T-cell (primary cell): ENCODE measurements around the gene MRPS10. TPM values are rescaled to one million over a fixed set of nuclear protein-coding genes. Genes with fewer than 3 reads are reported as not detected.
"Not testable (repeated sequence)": the region's sequence is repeated elsewhere in the genome, so short reads cannot be mapped to it uniquely, and the experiment has no call there.

Experiments used
- ATAC-seq, 4 experiments: fragments of 200-7000 bp in 3 of 4; fragments of 150-1000 bp in 1 of 4; cut with Tn5 transposase; replicated peaks in 1 of 4; 1 replicate in 3 of 4; 2 replicates in 1 of 4; pipeline ENCODE4 v1.10.0; 2021; ENCODE audit warnings: moderate library complexity in 3 of 4, mild to moderate bottlenecking in 2 of 4, moderate number of reproducible peaks in 1 of 4
- CTCF ChIA-PET, 2 donors: fragments of 300-600 bp; sonication (Branson Sonifier 250); formaldehyde crosslinking; loops; one replicate each; lab custom pipeline; 2022; ENCODE audit warnings: antibody characterized with exemption in 2 of 2; lab: Charles Lee
- POLR2A ChIA-PET, 2 donors: fragments of 300-600 bp; sonication (Branson Sonifier 250); formaldehyde crosslinking; loops; one replicate each; lab custom pipeline; 2022; ENCODE audit warnings: antibody characterized with exemption in 2 of 2; lab: Charles Lee
- DNase-seq, 35 experiments: peaks; one replicate each; pipeline versions ENCODE4 v3.0.0 to v3.0.0-alpha.2; 2013 to 2023
- H3K27ac ChIP-seq: one replicate; pipeline ENCODE4 v1.5.1; 2013; ENCODE audit warnings: low read length
- H3K27me3 ChIP-seq, 2 experiments: replicated peaks in 1 of 2; 1 replicate in 1 of 2; 2 replicates in 1 of 2; pipeline versions ENCODE4 v1.6.1 to v1.7.0; 2013; ENCODE audit warnings: low read length in 1 of 2, mixed read lengths in 1 of 2; ENCODE audit not compliant: control insufficient read depth in 2 of 2, insufficient read depth in 2 of 2; ENCODE audit errors: extremely low read depth in 1 of 2
- H3K36me3 ChIP-seq, 2 donors: 1 replicate in 1 of 2; 2 replicates in 1 of 2; pipeline versions ENCODE4 v1.6.1 to v1.7.0; 2013; ENCODE audit warnings: low read length in 1 of 2; ENCODE audit not compliant: control insufficient read depth in 2 of 2, insufficient read depth in 1 of 2; ENCODE audit errors: extremely low read depth in 1 of 2
- H3K4me1 ChIP-seq, 2 experiments: 1 replicate in 1 of 2; 2 replicates in 1 of 2; pipeline versions ENCODE4 v1.6.1 to v1.7.0; 2013; ENCODE audit warnings: low read length in 2 of 2, mixed read lengths in 1 of 2; ENCODE audit not compliant: insufficient read depth in 2 of 2, control insufficient read depth in 1 of 2; ENCODE audit errors: extremely low read depth in 1 of 2
- H3K4me3 ChIP-seq, 2 donors: 1 replicate in 1 of 2; 2 replicates in 1 of 2; pipeline versions ENCODE4 v1.5.1 to v1.7.0; 2013; ENCODE audit warnings: mild to moderate bottlenecking in 2 of 2, low read length in 1 of 2, moderate library complexity in 1 of 2; ENCODE audit not compliant: control insufficient read depth in 1 of 2; ENCODE audit errors: extremely low read depth in 1 of 2
- H3K9me3 ChIP-seq: 2 replicates; pipeline ENCODE4 v1.7.0; 2013
- H3K27ac Mint-ChIP-seq, 2 donors: one replicate each; pipeline ENCODE4 v1.8.0; 2020 to 2021; ENCODE audit warnings: mild to moderate bottlenecking in 2 of 2, mixed read lengths in 2 of 2
- H3K27me3 Mint-ChIP-seq, 2 donors: one replicate each; pipeline ENCODE4 v1.8.0; 2021 to 2022; ENCODE audit warnings: mixed read lengths in 2 of 2
- H3K36me3 Mint-ChIP-seq: one replicate; pipeline ENCODE4 v1.8.0; 2021; ENCODE audit warnings: mixed read lengths
- H3K4me1 Mint-ChIP-seq, 3 donors: one replicate each; pipeline ENCODE4 v1.8.0; 2020 to 2022; ENCODE audit warnings: mixed read lengths in 3 of 3, mild to moderate bottlenecking in 1 of 3
- H3K4me3 Mint-ChIP-seq, 3 donors: one replicate each; pipeline ENCODE4 v1.8.0; 2020 to 2022; ENCODE audit warnings: mild to moderate bottlenecking in 3 of 3, mixed read lengths in 3 of 3, moderate library complexity in 3 of 3
- H3K9me3 Mint-ChIP-seq, 3 donors: one replicate each; pipeline ENCODE4 v1.8.0; 2020 to 2022; ENCODE audit warnings: mixed read lengths in 3 of 3
- WGBS: methylation state at CpG from one replicate; pipeline ENCODE4 v1.1.5; 2013; ENCODE audit warnings: missing lambda C conversion rate; ENCODE audit not compliant: insufficient coverage; 5-methylcytosine and 5-hydroxymethylcytosine counted together
- total RNA-seq, 35 experiments: library from RNA in 6 of 35; stranded (reverse) in 6 of 35; fragments of 120-200 nt in 1 of 35; gene quantifications; one replicate each; pipeline versions ENCODE4 v1.2.1 to v1.2.4 and lab custom pipeline; 2013 to 2026

The MRPS10 gene
- total RNA-seq, 5 donors from 2014 or later (not counting 1 experiment from before 2014, with no cell fraction given): 17.6 to 23.6 (median 20.5) TPM

- Mint-ChIP-seq H3K36me3 (no peaks in the 10 kb centered on the region), H3K27me3 (peaks cover 0 to 13% of the 10 kb centered on the region in 2 donors), H3K9me3 (no peaks in the 10 kb centered on the region), H3K27ac (no peak overlapping the region), H3K4me1 (no peaks in the 10 kb centered on the region), H3K4me3 (no peak overlapping the region)
- no peak overlapping the region for H3K4me3 ChIP-seq
- no peaks in the 10 kb centered on the region for H3K36me3 ChIP-seq
- no peak overlapping the region for H3K27ac ChIP-seq
- no peaks in the 10 kb centered on the region for H3K9me3 ChIP-seq
- H3K27me3 ChIP-seq: peaks cover 0 to 2% of the 10 kb centered on the region in 2 experiments
- ChIA-PET POLR2A (no interaction called here), CTCF (interaction anchor here (0.6 to 0.9 kb wide), 3 partner anchors 310 to 641 kb away, joined by 3 to 5 read pairs (median 3); no protein-coding TSS in a partner anchor)
- no peak for ATAC-seq
- no peak for DNase-seq
- H3K4me1 ChIP-seq: no peaks in the 10 kb centered on the region
- WGBS: 75% methylated on average over 1 of the region's 7 CpGs
These were observed 45.7 kb downstream of the MRPS10 start for GRCh38 chr6:42171813-42172581.

- H3K27ac Mint-ChIP-seq: not testable (repeated sequence)
These were observed 47.9 kb downstream of the MRPS10 start for GRCh38 chr6:42169780-42170179.

GRCh38 chr6:42168650-42169049 is 49.0 kb downstream of the MRPS10 start:
- no peak overlapping the region for H3K27ac ChIP-seq
- H3K27me3 ChIP-seq: peaks cover 0 to 13% of the 10 kb centered on the region in 2 experiments
- no peak for DNase-seq
- H3K4me1 ChIP-seq: no peaks in the 10 kb centered on the region
- H3K9me3 ChIP-seq: no peaks in the 10 kb centered on the region
- ChIA-PET POLR2A (no interaction called here), CTCF (interaction anchor here (0.6 to 1.2 kb wide), 4 partner anchors 12 to 379 kb away, joined by 3 to 4 read pairs (median 3); no protein-coding TSS in a partner anchor)
- WGBS: 85% methylated on average over 5 of the region's 6 CpGs
- Mint-ChIP-seq H3K27ac (no peak overlapping the region), H3K9me3 (no peaks in the 10 kb centered on the region), H3K36me3 (no peaks in the 10 kb centered on the region), H3K4me1 (peaks cover 0 to 7% (median 0%) of the 10 kb centered on the region in 3 donors), H3K4me3 (no peak overlapping the region), H3K27me3 (peaks cover 0 to 9% of the 10 kb centered on the region in 2 donors)
- ATAC-seq: no peak
- no peaks in the 10 kb centered on the region for H3K36me3 ChIP-seq
- H3K4me3 ChIP-seq: no peak overlapping the region

More at GRCh38 chr6:42169780-42170179, 47.9 kb downstream of the MRPS10 start:
- H3K27ac ChIP-seq, H3K36me3 ChIP-seq, H3K4me3 ChIP-seq, H3K9me3 Mint-ChIP-seq, H3K4me1 ChIP-seq, H3K4me3 Mint-ChIP-seq, H3K9me3 ChIP-seq, DNase-seq, ATAC-seq, H3K4me1 Mint-ChIP-seq, POLR2A ChIA-PET, H3K36me3 Mint-ChIP-seq: not testable (repeated sequence)
- H3K27me3 ChIP-seq: peaks cover 0 to 12% of the 10 kb centered on the region in 2 experiments
- no CpG with 5 or more reads among the region's 2 CpGs for WGBS
- peaks cover 0 to 13% of the 10 kb centered on the region in 2 donors for H3K27me3 Mint-ChIP-seq
- CTCF ChIA-PET: interaction anchor here in 1 of 2 donors (0.7 kb wide), 1 partner anchor 277 kb away, joined by 3 read pairs; no protein-coding TSS in a partner anchor

- Mint-ChIP-seq H3K27ac (peak overlapping the region in 1 of 2 donors; percentile 39), H3K9me3 (no peaks in the 10 kb centered on the region)
These were observed 51.1 kb downstream of the MRPS10 start for GRCh38 chr6:42166444-42167141.

GRCh38 chr6:42165016-42165415 is 52.6 kb downstream of the MRPS10 start:
- no peak for ATAC-seq
- no peak for DNase-seq
- Mint-ChIP-seq H3K4me1 (peaks cover 0 to 7% (median 0%) of the 10 kb centered on the region in 3 donors), H3K27ac (no peak overlapping the region), H3K9me3 (no peaks in the 10 kb centered on the region), H3K36me3 (no peaks in the 10 kb centered on the region), H3K4me3 (no peak overlapping the region), H3K27me3 (peaks cover 4 to 16% of the 10 kb centered on the region in 2 donors)
- no peaks in the 10 kb centered on the region for H3K9me3 ChIP-seq
- ChIA-PET POLR2A (no interaction called here), CTCF (interaction anchor here in 1 of 2 donors (0.6 to 1.2 kb wide), 2 partner anchors 318 to 705 kb away, joined by 3 read pairs; no protein-coding TSS in a partner anchor)
- no peaks in the 10 kb centered on the region for H3K36me3 ChIP-seq
- no peaks in the 10 kb centered on the region for H3K4me1 ChIP-seq
- no peak overlapping the region for H3K4me3 ChIP-seq
- 70% methylated on average over 8 of the region's 9 CpGs for WGBS
- peaks cover 0 to 21% of the 10 kb centered on the region in 2 experiments for H3K27me3 ChIP-seq
- H3K27ac ChIP-seq: no peak overlapping the region

More at GRCh38 chr6:42166444-42167141, 51.1 kb downstream of the MRPS10 start:
- H3K27me3 Mint-ChIP-seq: peaks cover 3 to 11% of the 10 kb centered on the region in 2 donors
- POLR2A ChIA-PET: no interaction called here
- ATAC-seq (peak; percentile 73 to 91 (median 86)), DNase-seq (peak; percentile 23 to 84 (median 66))
- H3K36me3 Mint-ChIP-seq: no peaks in the 10 kb centered on the region
- Histone ChIP-seq H3K4me1 (no peaks in the 10 kb centered on the region), H3K9me3 (no peaks in the 10 kb centered on the region), H3K27ac (no peak overlapping the region), H3K36me3 (no peaks in the 10 kb centered on the region), H3K4me3 (no peak overlapping the region), H3K27me3 (peaks cover 0 to 19% of the 10 kb centered on the region in 2 experiments)
- CTCF ChIA-PET: interaction anchor here in 1 of 2 donors (0.6 kb wide), 1 partner anchor 376 kb away, joined by 3 read pairs; no protein-coding TSS in a partner anchor
- peaks cover 0 to 7% (median 0%) of the 10 kb centered on the region in 3 donors for H3K4me1 Mint-ChIP-seq
- 29% methylated on average over 5 of the region's 8 CpGs for WGBS
- no peak overlapping the region for H3K4me3 Mint-ChIP-seq

GRCh38 chr6:42163981-42164380 is 53.7 kb downstream of the MRPS10 start:
- 71% methylated on average over 1 of the region's 1 CpG for WGBS
- CTCF ChIA-PET: interaction anchor here (0.5 to 0.7 kb wide), 5 partner anchors 304 to 1293 kb away, joined by 3 to 6 read pairs (median 3); no protein-coding TSS in a partner anchor
- H3K4me1 Mint-ChIP-seq: peaks cover 0 to 7% (median 0%) of the 10 kb centered on the region in 3 donors
- no peak overlapping the region for H3K27ac Mint-ChIP-seq
- peaks cover 4 to 16% of the 10 kb centered on the region in 2 donors for H3K27me3 Mint-ChIP-seq
- H3K4me3 Mint-ChIP-seq: no peak overlapping the region
- no peaks in the 10 kb centered on the region for H3K36me3 Mint-ChIP-seq
- no peak for ATAC-seq
- no peaks in the 10 kb centered on the region for H3K9me3 ChIP-seq
- H3K27me3 ChIP-seq: peaks cover 0 to 28% of the 10 kb centered on the region in 2 experiments
- H3K4me1 ChIP-seq: no peaks in the 10 kb centered on the region
- no peak for DNase-seq
- no peak overlapping the region for H3K27ac ChIP-seq
- no peaks in the 10 kb centered on the region for H3K36me3 ChIP-seq
- POLR2A ChIA-PET: interaction anchor here in 1 of 2 donors (0.7 kb wide), 1 partner anchor 177 kb away, joined by 6 read pairs; no protein-coding TSS in a partner anchor
- no peak overlapping the region for H3K4me3 ChIP-seq
- H3K9me3 Mint-ChIP-seq: no peaks in the 10 kb centered on the region
